Measurements from ENCODE around the gene HNF4A.

HNF4A gene

GRCh38 chr20:44411757-44412401 is 56.4 kb downstream of the HNF4A start (continued):
- TF ChIP-seq ZSCAN18 (tag by site-specific recombination; IDR thresholded peaks at IDR 0.05), result no peak
- no peak for TF ChIP-seq HIC1 (tag by site-specific recombination; IDR thresholded peaks at IDR 0.05)
- no peak for TF ChIP-seq GLIS2 (tag by site-specific recombination; IDR thresholded peaks at IDR 0.05)
- no peak for TF ChIP-seq ZNF837 (tag by site-specific recombination; IDR thresholded peaks at IDR 0.05)
- TF ChIP-seq ZNF366 (tag by site-specific recombination; conservative IDR thresholded peaks at IDR 0.05), result no peak
- TF ChIP-seq ZNF747 (tag by site-specific recombination; IDR thresholded peaks at IDR 0.05), result no peak
- TF ChIP-seq ATF2 (tag by site-specific recombination; IDR thresholded peaks at IDR 0.05; ENCODE audit: low read depth), result no peak

- TF ChIP-seq ZEB2 (tag by site-specific recombination; IDR thresholded peaks at IDR 0.05) (no peak), GLIS2 (tag by site-specific recombination; IDR thresholded peaks at IDR 0.05) (no peak)
- Histone ChIP-seq H3K36me3 (ENCODE audit: control insufficient read depth in 2 of 2, insufficient read depth in 1 of 2, low read length in 2 of 2) (no peaks in the 10 kb centered on the region), H3K27ac (ENCODE audit: extremely low read depth, low read depth, low read length) (no peak overlapping the region), H3K9me3 (ENCODE audit: control insufficient read depth, insufficient read depth, low read depth, low read length) (no peaks in the 10 kb centered on the region), H3K4me1 (ENCODE audit: control insufficient read depth, insufficient read depth, low read length) (no peaks in the 10 kb centered on the region), H3K4me3 (ENCODE audit: low read depth, low read length) (no peak overlapping the region)
- ChIA-PET POLR2A (no interaction called here), CTCF (interaction anchor here (0.6 to 1.0 kb wide), 2 partner anchors 28 to 35 kb away, joined by 3 to 4 read pairs; no protein-coding TSS in a partner anchor)
These were observed 57.1 kb downstream of the HNF4A start for GRCh38 chr20:44412402-44413144.

- Histone ChIP-seq H3K36me3 (ENCODE audit: control insufficient read depth in 2 of 2, insufficient read depth in 1 of 2, low read length in 2 of 2) (no peaks in the 10 kb centered on the region), H3K9me3 (ENCODE audit: control insufficient read depth, insufficient read depth, low read depth, low read length) (no peaks in the 10 kb centered on the region), H3K4me3 (ENCODE audit: low read depth, low read length) (no peak overlapping the region), H3K27ac (ENCODE audit: extremely low read depth, low read depth, low read length) (no peak overlapping the region), H3K4me1 (ENCODE audit: control insufficient read depth, insufficient read depth, low read length) (no peaks in the 10 kb centered on the region)
- ChIA-PET POLR2A (no interaction called here), CTCF (interaction anchor here (0.7 to 1.0 kb wide), 2 partner anchors 8 to 29 kb away, joined by 3 to 4 read pairs; no protein-coding TSS in a partner anchor)
- TF ChIP-seq ZNF623 (tag by site-specific recombination; IDR thresholded peaks at IDR 0.05) (no peak), SETDB1 (IDR thresholded peaks at IDR 0.05; ENCODE audit: insufficient read length, low read length) (no peak), ZBTB26 (tag by site-specific recombination; optimal IDR thresholded peaks at IDR 0.05) (no peak), ZNF600 (tag by site-specific recombination; IDR thresholded peaks at IDR 0.05) (no peak), ZNF596 (tag by site-specific recombination; IDR thresholded peaks at IDR 0.05) (no peak)
These were observed 58.3 kb downstream of the HNF4A start for GRCh38 chr20:44413575-44414345.
